K562 (cell line): ENCODE results near the gene ACRBP. TPM values are rescaled to one million over a fixed set of nuclear protein-coding genes. Genes with fewer than 3 reads are reported as not detected.
A peak's percentile ranks its signal among the peaks of the same experiment; 100 is the strongest.

Experiments used
- BMI1 ChIP-seq: fragments of 150-350 bp; IDR thresholded peaks from 2 replicates; pipeline ENCODE4 v1.6.1; 2014; ENCODE audit warnings: low read length
- FOXJ2 ChIP-seq: fragments of 200-800 bp; sonication (Bioruptor generic); IDR thresholded peaks from 2 replicates; pipeline ENCODE4 v1.6.1; 2016; ENCODE audit warnings: missing genetic modification characterization, missing compliant biosample characterization
- MXD1 ChIP-seq: fragments of 250-450 bp; sonication (Bioruptor Pico); IDR thresholded peaks from 2 replicates; pipeline ENCODE4 v1.8.0; 2021; ENCODE audit warnings: borderline replicate concordance, mild to moderate bottlenecking, moderate library complexity; ENCODE audit not compliant: poor library complexity, severe bottlenecking
- MYNN ChIP-seq, 2 experiments: sonication (generic); formaldehyde crosslinking in 1 of 2; IDR thresholded peaks; 2 replicates each; pipeline versions ENCODE4 v1.5.0 to v1.6.1; 2016 to 2020; ENCODE audit warnings: antibody characterized with exemption in 1 of 2, missing genetic modification reagents in 1 of 2
- SPI1 ChIP-seq: IDR thresholded peaks from 2 replicates; pipeline ENCODE4 v1.6.1; 2011; ENCODE audit warnings: low read depth, low read length, control low read depth, borderline replicate concordance
- ZBTB17 ChIP-seq: fragments of 450-650 bp; formaldehyde crosslinking; IDR thresholded peaks from 2 replicates; pipeline ENCODE4 v1.4.0; 2020; ENCODE audit warnings: mild to moderate bottlenecking
- polyA plus RNA-seq, 8 experiments: library from polyadenylated mRNA; depleted of rRNA in 4 of 8; stranded (reverse) in 5 of 8; unstranded in 3 of 8; fragments of >200 nt; fragmentation: Nextera tagmentation in 2 of 8; fragmentation: Illumina TruSeq in 1 of 8; extraction: Ambion mirVana in 2 of 8; extraction: Trizol in 1 of 8; gene quantifications; 2 replicates each; pipeline versions ENCODE4 v1.2.1 to v1.2.3, GENCODE V29; 2011 to 2014; ENCODE audit warnings: inconsistent platforms in 1 of 8, missing spikeins in 1 of 8
- total RNA-seq, 7 experiments: library from RNA; depleted of rRNA in 6 of 7; stranded (reverse); fragments of >200 nt in 6 of 7; fragmentation: Illumina TruSeq in 2 of 7; extraction: Trizol in 2 of 7; gene quantifications; 2 replicates each; pipeline versions ENCODE4 v1.2.1 to v1.2.3, GENCODE V29; 2011 to 2021; ENCODE audit warnings: low replicate concordance in 1 of 7
- TF ChIP-seq, protein P1 (sequence below): fragments of 450-650 bp; IDR thresholded peaks from 2 replicates; pipeline ENCODE4 v1.7.1; 2018; ENCODE audit warnings: mild to moderate bottlenecking, low read depth; ENCODE audit not compliant: partially characterized antibody
- TF ChIP-seq, protein P2 (sequence below): sonication (generic); formaldehyde crosslinking; IDR thresholded peaks from 2 replicates; pipeline ENCODE4 v1.8.0; 2023; ENCODE audit warnings: mild to moderate bottlenecking, missing genetic modification reagents
- TF ChIP-seq, protein P3 (sequence below): fragments of 450-650 bp; IDR thresholded peaks from 2 replicates; pipeline ENCODE4 v1.6.1; 2018; ENCODE audit not compliant: partially characterized antibody
- TF ChIP-seq, protein P4 (sequence below): fragments of 450-650 bp; IDR thresholded peaks from 2 replicates; pipeline ENCODE4 v1.6.1; 2014; ENCODE audit warnings: low read depth, mild to moderate bottlenecking, moderate library complexity, borderline replicate concordance
- TF ChIP-seq, protein P5 (sequence below): fragments of 250-450 bp; sonication (Bioruptor Pico); IDR thresholded peaks from 2 replicates; pipeline ENCODE4 v1.8.0; 2022; ENCODE audit warnings: moderate library complexity, mild to moderate bottlenecking, inconsistent platforms

ACRBP gene
- total and polyA plus RNA-seq, 9 of the 15 experiments (the other 6 are each of a cell fraction or from before 2014, with no cell fraction given), result 3.1 to 31.8 (median 8.4) TPM

DNA sequence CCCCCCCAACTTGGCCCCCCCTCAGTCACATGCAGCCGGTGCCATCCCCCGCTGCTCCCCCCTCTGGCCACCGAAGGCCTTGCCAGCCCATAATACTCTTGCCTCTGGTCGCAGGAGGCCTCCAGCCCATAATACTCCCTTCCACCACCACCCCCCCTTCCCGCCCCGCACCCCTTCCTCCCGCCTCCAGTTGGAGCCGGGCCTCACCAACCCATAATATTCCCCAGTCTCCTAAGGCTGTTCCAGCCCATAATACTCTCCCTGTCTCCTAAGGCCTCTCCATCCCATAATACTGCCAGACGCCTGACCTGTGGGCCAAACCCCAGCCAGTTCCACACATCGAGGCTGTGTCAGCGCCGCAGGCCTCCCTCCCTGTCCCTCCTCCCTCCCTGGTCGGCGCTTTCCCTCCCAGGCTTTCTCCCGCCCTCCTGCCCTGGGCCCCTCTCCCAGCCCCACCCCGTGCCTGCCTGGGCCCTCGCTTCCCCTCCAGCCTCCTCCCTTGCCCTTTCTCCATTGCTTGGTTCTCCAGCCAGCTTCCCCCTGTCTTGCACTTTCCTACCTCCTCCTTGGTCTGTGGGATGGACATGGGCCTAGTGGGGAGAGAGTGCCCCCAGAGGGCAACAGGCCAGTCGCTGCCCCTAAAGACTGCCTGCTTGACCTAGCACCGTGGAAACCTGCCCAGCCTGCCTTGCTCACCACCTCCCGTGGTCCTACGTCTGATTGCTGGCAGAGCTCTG, 33.3 kb downstream of the ACRBP start (continued):
- TF ChIP-seq, protein P1, sequence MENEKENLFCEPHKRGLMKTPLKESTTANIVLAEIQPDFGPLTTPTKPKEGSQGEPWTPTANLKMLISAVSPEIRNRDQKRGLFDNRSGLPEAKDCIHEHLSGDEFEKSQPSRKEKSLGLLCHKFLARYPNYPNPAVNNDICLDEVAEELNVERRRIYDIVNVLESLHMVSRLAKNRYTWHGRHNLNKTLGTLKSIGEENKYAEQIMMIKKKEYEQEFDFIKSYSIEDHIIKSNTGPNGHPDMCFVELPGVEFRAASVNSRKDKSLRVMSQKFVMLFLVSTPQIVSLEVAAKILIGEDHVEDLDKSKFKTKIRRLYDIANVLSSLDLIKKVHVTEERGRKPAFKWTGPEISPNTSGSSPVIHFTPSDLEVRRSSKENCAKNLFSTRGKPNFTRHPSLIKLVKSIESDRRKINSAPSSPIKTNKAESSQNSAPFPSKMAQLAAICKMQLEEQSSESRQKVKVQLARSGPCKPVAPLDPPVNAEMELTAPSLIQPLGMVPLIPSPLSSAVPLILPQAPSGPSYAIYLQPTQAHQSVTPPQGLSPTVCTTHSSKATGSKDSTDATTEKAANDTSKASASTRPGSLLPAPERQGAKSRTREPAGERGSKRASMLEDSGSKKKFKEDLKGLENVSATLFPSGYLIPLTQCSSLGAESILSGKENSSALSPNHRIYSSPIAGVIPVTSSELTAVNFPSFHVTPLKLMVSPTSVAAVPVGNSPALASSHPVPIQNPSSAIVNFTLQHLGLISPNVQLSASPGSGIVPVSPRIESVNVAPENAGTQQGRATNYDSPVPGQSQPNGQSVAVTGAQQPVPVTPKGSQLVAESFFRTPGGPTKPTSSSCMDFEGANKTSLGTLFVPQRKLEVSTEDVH, result peak; percentile 51
- TF ChIP-seq, protein P2, sequence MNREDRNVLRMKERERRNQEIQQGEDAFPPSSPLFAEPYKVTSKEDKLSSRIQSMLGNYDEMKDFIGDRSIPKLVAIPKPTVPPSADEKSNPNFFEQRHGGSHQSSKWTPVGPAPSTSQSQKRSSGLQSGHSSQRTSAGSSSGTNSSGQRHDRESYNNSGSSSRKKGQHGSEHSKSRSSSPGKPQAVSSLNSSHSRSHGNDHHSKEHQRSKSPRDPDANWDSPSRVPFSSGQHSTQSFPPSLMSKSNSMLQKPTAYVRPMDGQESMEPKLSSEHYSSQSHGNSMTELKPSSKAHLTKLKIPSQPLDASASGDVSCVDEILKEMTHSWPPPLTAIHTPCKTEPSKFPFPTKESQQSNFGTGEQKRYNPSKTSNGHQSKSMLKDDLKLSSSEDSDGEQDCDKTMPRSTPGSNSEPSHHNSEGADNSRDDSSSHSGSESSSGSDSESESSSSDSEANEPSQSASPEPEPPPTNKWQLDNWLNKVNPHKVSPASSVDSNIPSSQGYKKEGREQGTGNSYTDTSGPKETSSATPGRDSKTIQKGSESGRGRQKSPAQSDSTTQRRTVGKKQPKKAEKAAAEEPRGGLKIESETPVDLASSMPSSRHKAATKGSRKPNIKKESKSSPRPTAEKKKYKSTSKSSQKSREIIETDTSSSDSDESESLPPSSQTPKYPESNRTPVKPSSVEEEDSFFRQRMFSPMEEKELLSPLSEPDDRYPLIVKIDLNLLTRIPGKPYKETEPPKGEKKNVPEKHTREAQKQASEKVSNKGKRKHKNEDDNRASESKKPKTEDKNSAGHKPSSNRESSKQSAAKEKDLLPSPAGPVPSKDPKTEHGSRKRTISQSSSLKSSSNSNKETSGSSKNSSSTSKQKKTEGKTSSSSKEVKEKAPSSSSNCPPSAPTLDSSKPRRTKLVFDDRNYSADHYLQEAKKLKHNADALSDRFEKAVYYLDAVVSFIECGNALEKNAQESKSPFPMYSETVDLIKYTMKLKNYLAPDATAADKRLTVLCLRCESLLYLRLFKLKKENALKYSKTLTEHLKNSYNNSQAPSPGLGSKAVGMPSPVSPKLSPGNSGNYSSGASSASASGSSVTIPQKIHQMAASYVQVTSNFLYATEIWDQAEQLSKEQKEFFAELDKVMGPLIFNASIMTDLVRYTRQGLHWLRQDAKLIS, result no peak
- TF ChIP-seq MYNN (IDR thresholded peaks at IDR 0.05), result 0 out of 2 replicates have a peak, but pooled peaks have one; percentile 15
- TF ChIP-seq MYNN (CRISPR knock-in tag; IDR thresholded peaks at IDR 0.05), result no peak
- TF ChIP-seq ZBTB17, result peak; percentile 52; the same call in 1 of the 2 replicates
- TF ChIP-seq BMI1, result no peak
- TF ChIP-seq, protein P3, sequence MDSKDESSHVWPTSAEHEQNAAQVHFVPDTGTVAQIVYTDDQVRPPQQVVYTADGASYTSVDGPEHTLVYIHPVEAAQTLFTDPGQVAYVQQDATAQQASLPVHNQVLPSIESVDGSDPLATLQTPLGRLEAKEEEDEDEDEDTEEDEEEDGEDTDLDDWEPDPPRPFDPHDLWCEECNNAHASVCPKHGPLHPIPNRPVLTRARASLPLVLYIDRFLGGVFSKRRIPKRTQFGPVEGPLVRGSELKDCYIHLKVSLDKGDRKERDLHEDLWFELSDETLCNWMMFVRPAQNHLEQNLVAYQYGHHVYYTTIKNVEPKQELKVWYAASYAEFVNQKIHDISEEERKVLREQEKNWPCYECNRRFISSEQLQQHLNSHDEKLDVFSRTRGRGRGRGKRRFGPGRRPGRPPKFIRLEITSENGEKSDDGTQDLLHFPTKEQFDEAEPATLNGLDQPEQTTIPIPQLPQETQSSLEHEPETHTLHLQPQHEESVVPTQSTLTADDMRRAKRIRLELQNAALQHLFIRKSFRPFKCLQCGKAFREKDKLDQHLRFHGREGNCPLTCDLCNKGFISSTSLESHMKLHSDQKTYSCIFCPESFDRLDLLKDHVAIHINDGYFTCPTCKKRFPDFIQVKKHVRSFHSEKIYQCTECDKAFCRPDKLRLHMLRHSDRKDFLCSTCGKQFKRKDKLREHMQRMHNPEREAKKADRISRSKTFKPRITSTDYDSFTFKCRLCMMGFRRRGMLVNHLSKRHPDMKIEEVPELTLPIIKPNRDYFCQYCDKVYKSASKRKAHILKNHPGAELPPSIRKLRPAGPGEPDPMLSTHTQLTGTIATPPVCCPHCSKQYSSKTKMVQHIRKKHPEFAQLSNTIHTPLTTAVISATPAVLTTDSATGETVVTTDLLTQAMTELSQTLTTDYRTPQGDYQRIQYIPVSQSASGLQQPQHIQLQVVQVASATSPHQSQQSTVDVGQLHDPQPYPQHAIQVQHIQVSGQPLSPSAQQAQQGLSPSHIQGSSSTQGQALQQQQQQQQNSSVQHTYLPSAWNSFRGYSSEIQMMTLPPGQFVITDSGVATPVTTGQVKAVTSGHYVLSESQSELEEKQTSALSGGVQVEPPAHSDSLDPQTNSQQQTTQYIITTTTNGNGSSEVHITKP, result peak; percentile 29
- peak; percentile 70 for TF ChIP-seq FOXJ2
- no peak for TF ChIP-seq MXD1 (CRISPR knock-in tag)
- TF ChIP-seq, protein P4, sequence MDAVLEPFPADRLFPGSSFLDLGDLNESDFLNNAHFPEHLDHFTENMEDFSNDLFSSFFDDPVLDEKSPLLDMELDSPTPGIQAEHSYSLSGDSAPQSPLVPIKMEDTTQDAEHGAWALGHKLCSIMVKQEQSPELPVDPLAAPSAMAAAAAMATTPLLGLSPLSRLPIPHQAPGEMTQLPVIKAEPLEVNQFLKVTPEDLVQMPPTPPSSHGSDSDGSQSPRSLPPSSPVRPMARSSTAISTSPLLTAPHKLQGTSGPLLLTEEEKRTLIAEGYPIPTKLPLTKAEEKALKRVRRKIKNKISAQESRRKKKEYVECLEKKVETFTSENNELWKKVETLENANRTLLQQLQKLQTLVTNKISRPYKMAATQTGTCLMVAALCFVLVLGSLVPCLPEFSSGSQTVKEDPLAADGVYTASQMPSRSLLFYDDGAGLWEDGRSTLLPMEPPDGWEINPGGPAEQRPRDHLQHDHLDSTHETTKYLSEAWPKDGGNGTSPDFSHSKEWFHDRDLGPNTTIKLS, result no peak
- TF ChIP-seq, protein P5, sequence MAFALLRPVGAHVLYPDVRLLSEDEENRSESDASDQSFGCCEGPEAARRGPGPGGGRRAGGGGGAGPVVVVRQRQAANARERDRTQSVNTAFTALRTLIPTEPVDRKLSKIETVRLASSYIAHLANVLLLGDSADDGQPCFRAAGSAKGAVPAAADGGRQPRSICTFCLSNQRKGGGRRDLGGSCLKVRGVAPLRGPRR (CRISPR knock-in tag), result no peak
- no peak for TF ChIP-seq SPI1
